PC-9 (cell line): Measurements from ENCODE around the gene LMOD1.
A peak's percentile ranks its signal among the peaks of the same experiment; 100 is the strongest.

ENCODE experiments used
- CTCF ChIP-seq: fragments of 200-600 bp; sonication (generic); conservative IDR thresholded peaks from 2 replicates; pipeline ENCODE4 v1.6.1; 2017; ENCODE audit warnings: mixed run types, antibody characterized with exemption, mild to moderate bottlenecking, moderate library complexity
- EZH2 ChIP-seq: fragments of 200-600 bp; sonication (generic); IDR thresholded peaks from 2 replicates; pipeline ENCODE4 v1.8.0; 2017; ENCODE audit warnings: antibody characterized with exemption, low read depth

GRCh38 chr1:201896951-201897391, 49.4 kb downstream of the LMOD1 start:
- TF ChIP-seq CTCF = peak; percentile 62
- no peak for TF ChIP-seq EZH2
